Astrocyte (in vitro differentiated cells and primary cell): ENCODE data around the gene CTBP1. TPM values are rescaled to one million over a fixed set of nuclear protein-coding genes. Genes with fewer than 3 reads are reported as not detected.

Experiments
- DNase-seq: peaks from one replicate; pipeline ENCODE4 v3.0.0-alpha.2; 2010; ENCODE audit warnings: low read depth
- FAIRE-seq: peaks from 2 replicates; lab custom pipeline; 2011; peaks lifted over from hg19 to GRCh38; lab: Jason Lieb, UNC
- H2AFZ ChIP-seq: 2 replicates; pipeline ENCODE4 v1.6.0; 2012; ENCODE audit warnings: low read depth, low read length, inconsistent platforms
- H3K27ac ChIP-seq: 2 replicates; pipeline ENCODE4 v1.5.1; 2011; ENCODE audit warnings: low read depth, low read length, inconsistent platforms
- H3K27me3 ChIP-seq: 2 replicates; pipeline ENCODE4 v1.6.0; 2011; ENCODE audit warnings: low read length, inconsistent platforms; ENCODE audit not compliant: insufficient read depth
- H3K36me3 ChIP-seq: 2 replicates; pipeline ENCODE4 v1.5.1; 2011; ENCODE audit warnings: low read length, inconsistent platforms; ENCODE audit not compliant: insufficient read depth
- H3K4me1 ChIP-seq: 2 replicates; pipeline ENCODE4 v1.5.1; 2011; ENCODE audit warnings: low read length, inconsistent platforms; ENCODE audit not compliant: insufficient read depth
- H3K4me2 ChIP-seq: 2 replicates; pipeline ENCODE4 v1.6.0; 2012; ENCODE audit warnings: low read length, inconsistent platforms
- H3K4me3 ChIP-seq: 2 replicates; pipeline ENCODE4 v1.5.1; 2011; ENCODE audit warnings: low read depth, mild to moderate bottlenecking, low read length, inconsistent platforms; ENCODE audit not compliant: insufficient read depth
- H3K79me2 ChIP-seq: 2 replicates; pipeline ENCODE4 v1.6.0; 2012; ENCODE audit warnings: mild to moderate bottlenecking, low read length, inconsistent platforms; ENCODE audit not compliant: insufficient read depth
- H3K9ac ChIP-seq: 2 replicates; pipeline ENCODE4 v1.6.0; 2012; ENCODE audit warnings: mild to moderate bottlenecking, low read length, inconsistent platforms
- H3K9me3 ChIP-seq: 2 replicates; pipeline ENCODE4 v1.5.1; 2012; ENCODE audit warnings: low read depth, mild to moderate bottlenecking, low read length, inconsistent platforms; ENCODE audit not compliant: insufficient read depth
- H4K20me1 ChIP-seq: 2 replicates; pipeline ENCODE4 v1.6.0; 2012; ENCODE audit warnings: low read length, inconsistent platforms; ENCODE audit not compliant: insufficient read depth
- H3K27ac Mint-ChIP-seq: one replicate; pipeline ENCODE4 v1.8.0; 2021; ENCODE audit warnings: mild to moderate bottlenecking, mixed read lengths; ENCODE audit not compliant: unreplicated experiment
- H3K27me3 Mint-ChIP-seq: one replicate; pipeline ENCODE4 v1.8.0; 2021; ENCODE audit warnings: low read depth, mixed read lengths; ENCODE audit not compliant: unreplicated experiment
- H3K36me3 Mint-ChIP-seq: one replicate; pipeline ENCODE4 v1.8.0; 2021; ENCODE audit warnings: low read depth, mixed read lengths; ENCODE audit not compliant: unreplicated experiment
- H3K4me1 Mint-ChIP-seq: one replicate; pipeline ENCODE4 v1.8.0; 2021; ENCODE audit warnings: low read depth, mixed read lengths; ENCODE audit not compliant: unreplicated experiment
- H3K4me3 Mint-ChIP-seq: one replicate; pipeline ENCODE4 v1.8.0; 2021; ENCODE audit warnings: mild to moderate bottlenecking, moderate library complexity, mixed read lengths; ENCODE audit not compliant: unreplicated experiment
- H3K9me3 Mint-ChIP-seq: one replicate; pipeline ENCODE4 v1.8.0; 2021; ENCODE audit warnings: mild to moderate bottlenecking, mixed read lengths; ENCODE audit not compliant: unreplicated experiment
- CTCF ChIP-seq: IDR thresholded peaks from 2 replicates; pipeline ENCODE4 v1.5.1; 2011; ENCODE audit warnings: low read depth, mild to moderate bottlenecking, inconsistent platforms, low read length, moderate library complexity; ENCODE audit not compliant: insufficient read depth
- EZH2 ChIP-seq: IDR thresholded peaks from 2 replicates; pipeline ENCODE4 v1.6.1; 2012; ENCODE audit warnings: mild to moderate bottlenecking, low read length, inconsistent platforms; ENCODE audit not compliant: insufficient read depth
- total RNA-seq: library from RNA; stranded (reverse); gene quantifications from 2 replicates; pipeline ENCODE4 v1.2.1, GENCODE V29; 2021

Gene CTBP1
- total RNA-seq, 1 donor from 2014 or later = 136 TPM

GRCh38 chr4:1223841-1224809, 24.8 kb downstream of the CTBP1 start:
- Histone ChIP-seq H3K79me2 (peaks cover 30% of the 10 kb centered on the region), H3K4me1 (no peaks in the 10 kb centered on the region), H3K27ac (no peak overlapping the region), H3K4me2 (no peak overlapping the region), H3K9ac (no peak overlapping the region), H3K4me3 (no peak overlapping the region), H4K20me1 (peaks cover 47% of the 10 kb centered on the region), H3K36me3 (peaks cover 34% of the 10 kb centered on the region), H3K27me3 (no peaks in the 10 kb centered on the region), H3K9me3 (no peaks in the 10 kb centered on the region), H2AFZ (no peak overlapping the region)
- Mint-ChIP-seq H3K27me3 (no peaks in the 10 kb centered on the region), H3K4me1 (no peaks in the 10 kb centered on the region), H3K27ac (no peak overlapping the region), H3K36me3 (peaks cover 11% of the 10 kb centered on the region), H3K4me3 (no peak overlapping the region), H3K9me3 (no peaks in the 10 kb centered on the region)
- FAIRE-seq (no peak), DNase-seq (no peak)
- TF ChIP-seq EZH2 (no peak), CTCF (no peak)

- Histone ChIP-seq H2AFZ (no peak overlapping the region), H3K36me3 (peaks cover 34% of the 10 kb centered on the region), H4K20me1 (peaks cover 43% of the 10 kb centered on the region), H3K9me3 (no peaks in the 10 kb centered on the region), H3K4me3 (no peak overlapping the region), H3K79me2 (peaks cover 24% of the 10 kb centered on the region), H3K27ac (no peak overlapping the region), H3K4me1 (no peaks in the 10 kb centered on the region), H3K4me2 (no peak overlapping the region), H3K27me3 (no peaks in the 10 kb centered on the region), H3K9ac (no peak overlapping the region)
- Mint-ChIP-seq H3K27ac (no peak overlapping the region), H3K9me3 (no peaks in the 10 kb centered on the region), H3K4me3 (no peak overlapping the region), H3K4me1 (no peaks in the 10 kb centered on the region), H3K27me3 (no peaks in the 10 kb centered on the region), H3K36me3 (peaks cover 15% of the 10 kb centered on the region)
- TF ChIP-seq EZH2 (no peak), CTCF (no peak)
- FAIRE-seq (no peak), DNase-seq (no peak)
These were observed 25.8 kb downstream of the CTBP1 start for GRCh38 chr4:1222938-1223690.
